Hepatic stellate cell (primary cell): ENCODE data around the gene DYNC1LI1.

Experiments
- DNase-seq: peaks from one replicate; pipeline ENCODE4 v3.0.0; 2011; ENCODE audit warnings: low spot score

The DYNC1LI1 gene

DNA sequence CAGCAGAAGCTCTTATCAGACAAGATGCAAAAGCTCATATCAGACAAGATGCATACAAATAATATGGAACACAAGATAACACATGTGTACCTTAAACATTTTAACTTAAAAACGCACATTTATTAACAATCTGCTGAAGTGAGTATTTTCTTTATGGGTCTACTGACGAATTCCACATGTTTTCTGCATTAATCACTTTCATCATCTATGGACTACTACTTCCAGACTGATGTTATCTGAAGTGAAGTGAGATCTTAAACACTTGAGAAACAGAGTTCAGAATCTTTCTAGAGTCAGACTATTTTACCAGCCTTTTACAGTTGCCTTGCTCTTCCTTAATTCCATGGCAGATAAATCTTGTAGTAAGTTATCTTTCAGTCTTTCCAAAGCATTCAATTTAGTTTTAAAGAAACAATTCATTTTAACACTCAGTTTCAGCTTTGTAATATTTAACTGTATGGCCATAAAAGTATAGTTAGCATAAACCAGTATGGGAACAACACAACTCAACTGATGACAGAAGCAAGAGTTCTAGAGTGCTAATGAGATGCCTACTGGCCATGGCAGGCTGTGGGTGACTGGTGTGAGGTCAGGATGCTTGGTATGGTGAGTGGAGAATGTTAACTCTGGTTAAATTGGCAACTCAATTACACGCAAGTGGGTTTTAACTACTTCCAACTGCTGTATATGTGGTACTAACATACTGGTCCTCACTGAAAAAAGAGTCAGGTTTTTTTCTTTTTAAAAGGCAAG is 77.8 kb downstream of the DYNC1LI1 start:
- DNase-seq, result no peak

DNA sequence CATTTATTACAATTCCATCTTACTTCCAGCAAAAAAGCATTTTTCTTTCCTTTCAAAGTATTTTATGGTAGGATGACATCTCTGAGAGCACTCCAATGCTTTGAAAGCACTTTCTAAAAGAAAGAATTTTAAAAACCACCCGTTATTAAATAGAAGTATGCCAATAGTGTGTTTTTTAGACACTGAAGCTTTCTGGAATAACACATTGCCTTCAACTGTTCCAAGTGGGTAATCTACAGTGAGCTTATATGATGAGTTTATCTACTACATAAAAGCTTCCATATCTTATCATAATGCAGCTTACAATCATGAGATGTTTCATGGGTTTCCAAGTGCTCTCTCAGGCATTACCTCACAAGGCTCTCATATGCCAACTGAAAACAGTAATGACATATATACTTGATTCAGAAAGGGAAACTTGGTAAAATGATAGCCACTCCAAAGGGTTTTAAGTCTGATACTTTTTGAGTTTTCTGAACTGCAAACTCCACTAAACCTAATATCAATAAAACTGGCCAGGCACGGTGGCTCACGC is 82.1 kb downstream of the DYNC1LI1 start:
- no peak for DNase-seq

DNA sequence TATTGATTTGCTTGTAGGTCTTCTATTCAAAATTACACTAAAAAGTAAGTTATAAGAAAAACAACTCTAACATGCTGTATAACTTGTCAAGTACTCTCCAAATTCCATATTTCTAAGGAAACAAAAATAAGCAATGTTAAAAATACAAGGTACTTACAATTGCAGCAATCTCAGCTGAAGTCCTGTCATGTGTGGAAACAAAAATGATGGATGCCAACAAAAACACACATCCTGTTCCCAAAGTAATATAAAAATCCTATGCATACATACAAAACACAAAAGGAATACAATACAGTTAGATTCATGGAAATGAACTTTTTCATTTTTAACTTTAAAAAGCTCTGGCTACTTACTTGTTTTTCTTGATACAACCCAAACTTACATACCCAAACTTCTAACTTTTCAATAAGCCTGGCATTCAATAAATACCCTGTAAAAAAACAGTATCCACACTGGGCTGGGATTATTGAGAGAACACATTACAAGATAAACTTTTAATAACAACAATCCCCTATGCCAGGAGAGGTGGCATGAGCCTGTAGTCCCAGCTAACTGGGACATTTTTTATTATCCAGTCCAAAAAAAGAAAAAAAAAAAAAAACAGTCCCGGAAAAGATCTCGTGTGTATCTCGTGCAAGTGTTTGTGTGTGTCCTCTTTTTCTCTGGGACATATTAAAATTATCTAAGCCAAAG is 82.7 kb downstream of the DYNC1LI1 start:
- no peak for DNase-seq

- DNase-seq, result no peak
These were observed 86.2 kb downstream of the DYNC1LI1 start for GRCh38 chr3:32484436-32484835.

DNA sequence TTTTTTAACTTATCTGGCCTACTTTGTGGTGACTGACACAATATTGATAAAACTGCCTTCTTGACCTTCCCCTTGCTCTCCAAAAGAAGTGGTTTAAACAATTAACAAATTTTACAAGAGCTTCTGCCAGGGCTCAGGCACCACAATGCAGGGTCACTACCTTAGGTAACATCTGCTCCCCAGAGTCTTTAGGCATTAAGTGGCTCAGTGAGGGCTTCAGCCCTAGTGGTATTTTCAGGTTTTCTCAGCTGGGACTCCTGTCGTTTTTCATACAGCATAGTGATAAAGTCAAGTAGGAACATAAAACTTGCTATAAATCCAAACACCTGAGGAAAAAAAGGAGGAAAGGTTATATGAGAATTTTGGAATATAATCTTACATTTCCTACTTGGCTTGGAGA is 86.9 kb downstream of the DYNC1LI1 start:
- no peak for DNase-seq

- no peak for DNase-seq
These were observed 88.0 kb downstream of the DYNC1LI1 start for GRCh38 chr3:32482693-32483092.

DNA sequence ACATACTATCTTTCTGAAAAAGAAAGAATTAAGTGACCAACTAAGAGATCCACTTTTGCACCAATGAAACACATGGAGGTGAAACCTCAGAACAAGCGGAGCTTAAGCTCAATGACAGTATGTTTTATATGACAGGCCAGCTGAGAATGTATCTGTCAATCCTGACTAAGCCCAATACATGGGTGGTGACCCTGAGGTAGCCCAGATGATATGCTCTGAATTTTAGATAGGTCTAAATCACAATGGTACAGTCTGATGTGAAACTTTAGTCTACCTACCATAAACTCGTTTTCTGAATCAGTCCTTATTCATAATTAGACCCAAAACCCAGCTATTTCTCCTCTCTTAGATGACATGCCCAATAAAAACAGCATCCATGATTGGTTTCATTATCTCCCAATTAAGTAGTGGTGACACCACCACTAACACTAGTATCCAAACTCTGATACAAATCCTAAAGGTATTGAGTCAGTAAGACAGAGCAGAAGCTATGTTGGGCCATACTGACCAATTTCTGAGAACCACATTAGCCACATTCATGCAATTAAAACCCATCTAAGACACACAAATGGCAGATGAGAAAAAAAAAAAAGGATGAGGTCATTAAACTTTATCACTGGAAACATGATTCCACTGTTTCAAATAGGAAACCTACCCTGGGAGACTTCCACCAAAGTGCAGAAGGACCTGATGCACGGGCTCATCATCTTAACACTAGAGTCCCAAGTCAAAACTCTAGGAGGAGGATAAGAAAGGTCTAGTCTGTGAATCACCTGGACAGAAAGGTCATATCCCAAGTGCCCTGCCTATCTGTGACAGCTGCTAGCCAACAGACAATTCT is 88.6 kb downstream of the DYNC1LI1 start:
- no peak for DNase-seq

- DNase-seq, result no peak
These were observed 90.1 kb downstream of the DYNC1LI1 start for GRCh38 chr3:32480604-32481003.
